GM18520 (cell line): ENCODE measurements around the gene SPINK5.

Experiments
- ATAC-seq: cut with Tn5 transposase; IDR thresholded peaks from one replicate; pipeline ENCODE4 v1.9.1; 2021; ENCODE audit not compliant: unreplicated experiment

The SPINK5 gene

GRCh38 chr5:148091991-148092964, 28.5 kb downstream of the SPINK5 start:
- ATAC-seq: no peak

GRCh38 chr5:148094336-148094735, 30.6 kb downstream of the SPINK5 start:
- no peak for ATAC-seq

DNA sequence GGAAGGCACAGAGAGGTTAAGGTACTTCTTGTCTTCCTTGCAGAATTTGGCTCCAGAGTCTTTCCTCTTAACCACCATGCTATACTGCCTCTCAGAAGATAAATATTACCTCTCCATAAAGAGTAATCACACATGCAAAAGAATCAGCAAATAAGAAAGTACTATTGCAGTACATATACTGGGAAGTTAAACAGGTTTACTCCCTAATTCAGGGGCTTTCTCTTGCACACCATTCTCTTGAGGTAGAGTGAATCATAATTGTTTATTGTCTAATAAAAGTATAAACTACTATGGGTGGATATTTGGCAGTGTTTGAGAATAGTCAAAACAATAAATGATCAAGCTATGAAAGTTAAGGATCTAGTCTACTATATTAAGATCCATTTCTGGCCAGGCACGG, 40.4 kb downstream of the SPINK5 start:
- no peak for ATAC-seq

GRCh38 chr5:148107608-148108007, 43.8 kb downstream of the SPINK5 start:
- ATAC-seq: no peak

- ATAC-seq: no peak
These were observed 49.5 kb downstream of the SPINK5 start for GRCh38 chr5:148113243-148113642.

- no peak for ATAC-seq
These were observed 56.5 kb downstream of the SPINK5 start for GRCh38 chr5:148120317-148120716.

DNA sequence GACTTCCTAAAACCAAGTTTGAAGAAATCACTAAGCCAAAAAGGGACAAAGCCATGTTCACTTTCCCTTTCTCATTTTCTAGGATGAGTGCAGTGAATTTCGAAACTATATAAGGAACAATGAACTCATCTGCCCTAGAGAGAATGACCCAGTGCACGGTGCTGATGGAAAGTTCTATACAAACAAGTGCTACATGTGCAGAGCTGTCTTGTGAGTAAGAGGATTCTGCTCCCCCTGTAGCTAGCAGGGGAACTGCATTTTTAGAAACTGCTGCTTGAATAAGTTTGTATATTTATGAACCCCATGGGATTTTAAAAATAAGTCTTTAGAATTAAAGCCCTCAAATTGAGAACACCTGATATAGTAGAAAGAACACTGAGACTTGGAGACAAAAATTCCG, 61.9 kb downstream of the SPINK5 start:
- ATAC-seq: no peak

DNA sequence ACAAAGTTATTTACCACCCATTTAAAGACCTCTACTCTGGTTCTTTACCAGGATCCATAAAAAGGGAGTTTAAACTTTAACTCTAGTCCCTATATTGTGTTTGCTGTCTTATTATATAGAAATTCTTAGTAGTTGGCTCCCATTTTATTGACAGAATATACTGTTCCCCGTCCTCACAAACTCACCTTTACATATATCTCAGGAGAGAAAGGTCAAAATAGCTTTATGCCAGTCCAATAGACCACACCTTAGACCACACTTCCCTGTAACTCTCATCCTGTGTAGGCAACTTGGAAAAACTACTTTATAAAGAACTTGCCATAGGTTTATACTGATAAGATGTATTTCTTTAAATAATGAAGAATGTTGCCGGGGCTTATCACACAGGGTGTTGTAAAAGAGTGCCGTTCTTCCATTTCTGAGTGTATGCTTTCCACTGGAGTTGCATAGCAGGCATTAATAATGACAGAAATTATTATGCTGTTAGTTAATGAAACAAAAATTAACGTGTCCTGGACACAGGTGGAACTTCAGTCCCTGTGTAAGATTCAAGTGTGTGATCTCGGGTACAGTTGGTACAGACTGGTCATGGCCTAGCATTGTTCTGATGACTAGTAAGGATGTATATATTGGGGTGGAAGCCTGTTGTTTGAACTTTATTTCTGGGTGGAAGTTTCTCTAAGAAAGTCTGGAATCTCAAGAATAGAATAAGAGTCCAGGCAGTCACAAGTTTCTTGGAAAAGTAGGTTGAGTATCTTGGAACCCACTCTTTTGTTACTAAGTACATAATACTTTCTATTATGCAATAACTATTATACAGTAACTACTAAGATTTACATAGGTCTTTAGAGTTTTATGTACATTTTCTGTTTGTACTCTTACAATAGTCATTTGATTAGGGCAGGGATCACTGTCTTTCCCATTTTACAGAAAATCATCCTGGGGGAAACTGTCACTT, 71.6 kb downstream of the SPINK5 start:
- no peak for ATAC-seq

GRCh38 chr5:148140846-148141245, 77.1 kb downstream of the SPINK5 start:
- no peak for ATAC-seq

- ATAC-seq: no peak
These were observed 77.9 kb downstream of the SPINK5 start for GRCh38 chr5:148141645-148142044.

DNA sequence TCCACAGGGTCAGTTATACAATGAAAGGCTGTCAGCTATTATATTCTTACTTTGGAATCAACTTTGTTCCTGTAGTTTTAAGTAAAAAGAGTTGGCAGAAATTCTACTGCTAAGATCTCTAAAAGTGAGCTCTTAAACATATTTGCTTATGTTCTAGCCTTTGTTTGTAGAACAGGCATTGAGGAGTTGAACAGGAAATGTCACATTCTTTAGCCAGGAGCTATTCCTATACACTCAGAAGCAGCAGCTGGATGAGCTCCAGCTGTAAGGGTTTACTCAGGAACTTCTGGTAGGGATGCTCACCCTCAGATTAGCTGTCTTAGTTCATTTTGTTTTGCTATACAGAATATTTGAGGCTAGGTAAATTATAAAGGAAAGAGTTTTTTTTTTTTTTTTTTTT, 82.1 kb downstream of the SPINK5 start:
- no peak for ATAC-seq

- no peak for ATAC-seq
These were observed 82.7 kb downstream of the SPINK5 start for GRCh38 chr5:148146487-148146886.

GRCh38 chr5:148147415-148147814, 83.6 kb downstream of the SPINK5 start:
- no peak for ATAC-seq

DNA sequence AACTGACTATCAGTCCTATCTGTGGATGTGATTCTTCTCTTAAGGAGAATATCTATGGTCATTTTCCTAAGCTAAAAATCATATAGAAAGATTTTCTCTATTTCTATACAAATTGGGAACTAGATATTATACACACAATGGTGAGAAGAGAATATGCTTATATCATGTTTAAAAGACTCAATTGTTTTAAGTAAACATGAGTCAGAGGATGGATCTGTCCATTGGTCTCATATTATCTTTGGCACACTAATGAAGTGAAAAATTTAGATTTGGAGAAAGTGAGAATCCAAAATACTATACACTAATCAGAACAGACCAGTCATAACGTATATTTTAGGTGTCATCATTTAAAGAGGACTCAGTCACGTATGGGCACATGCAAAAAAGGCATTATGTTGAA, 88.1 kb downstream of the SPINK5 start:
- no peak for ATAC-seq

DNA sequence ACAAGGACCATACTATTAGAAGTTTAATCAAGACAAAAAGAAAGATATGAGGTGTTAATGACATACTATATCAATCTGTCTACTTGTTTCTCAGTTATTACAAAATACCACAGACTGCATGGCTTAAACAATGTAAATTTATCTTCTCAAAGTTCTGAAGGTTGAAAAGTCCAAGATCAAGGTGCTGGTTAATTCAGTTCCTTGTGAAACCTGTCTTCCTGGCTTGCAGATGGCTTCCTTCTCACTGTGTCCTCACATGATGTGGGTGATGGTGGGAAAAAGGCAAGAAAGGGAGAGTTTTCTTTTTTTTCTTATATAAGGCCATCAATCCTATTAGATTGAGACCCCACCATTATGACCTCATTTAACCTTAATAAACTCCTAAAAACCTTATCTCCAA, 89.0 kb downstream of the SPINK5 start:
- no peak for ATAC-seq

DNA sequence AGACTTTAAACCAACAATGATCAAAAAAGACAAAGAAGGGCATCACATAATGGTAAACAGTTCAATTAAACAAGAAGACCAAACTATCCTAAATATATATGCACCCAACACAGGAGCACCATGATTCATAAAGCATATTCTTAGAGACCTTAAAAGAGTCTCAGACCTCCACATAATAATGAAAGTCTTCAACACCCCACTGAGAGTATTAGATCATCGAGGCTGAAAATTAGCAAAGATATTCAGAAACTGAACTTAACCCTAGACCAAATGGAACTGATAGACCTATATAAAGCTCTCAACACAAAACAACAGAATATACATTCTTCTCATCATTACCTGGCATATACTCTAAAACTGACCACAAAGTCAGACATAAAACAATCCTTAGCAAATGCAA, 92.8 kb downstream of the SPINK5 start:
- no peak for ATAC-seq

DNA sequence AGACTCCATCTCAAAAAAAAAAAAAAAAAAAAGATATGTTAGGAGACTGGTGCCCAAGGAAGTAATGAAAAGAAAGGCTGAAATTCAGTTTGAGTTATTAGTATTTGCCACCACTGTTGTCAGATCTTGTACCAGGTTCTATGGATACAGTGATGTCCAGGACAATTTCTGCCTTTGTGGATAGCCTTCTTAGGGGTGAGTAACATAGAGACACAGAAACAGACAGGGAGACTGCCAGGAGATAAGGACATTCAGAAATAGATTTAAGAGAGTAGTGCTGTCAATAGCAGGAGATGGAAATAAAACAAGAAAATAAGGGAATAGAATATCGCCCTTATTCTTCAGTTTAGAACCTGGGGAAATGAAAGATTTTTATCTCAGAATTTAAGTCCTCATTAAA, 98.3 kb downstream of the SPINK5 start:
- ATAC-seq: no peak

DNA sequence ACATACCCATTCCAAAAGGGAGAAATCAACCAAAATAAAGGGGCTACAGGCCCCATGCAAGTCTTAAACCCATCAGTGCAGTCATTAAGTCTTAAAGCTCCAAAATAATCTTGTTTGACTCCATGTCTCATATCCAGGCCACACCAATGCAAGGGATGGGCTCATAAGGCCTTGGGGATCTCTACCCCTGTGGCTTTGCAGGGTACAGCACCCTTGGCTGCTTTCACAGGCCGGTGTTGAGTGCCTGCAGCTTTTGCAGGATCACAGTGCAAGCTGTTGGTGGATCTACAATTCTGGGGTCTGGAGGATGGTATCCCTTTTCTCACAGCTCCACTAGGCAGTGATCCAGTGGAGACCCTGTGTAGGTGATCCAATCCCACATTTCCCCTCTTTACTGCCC, 99.6 kb downstream of the SPINK5 start:
- no peak for ATAC-seq

DNA sequence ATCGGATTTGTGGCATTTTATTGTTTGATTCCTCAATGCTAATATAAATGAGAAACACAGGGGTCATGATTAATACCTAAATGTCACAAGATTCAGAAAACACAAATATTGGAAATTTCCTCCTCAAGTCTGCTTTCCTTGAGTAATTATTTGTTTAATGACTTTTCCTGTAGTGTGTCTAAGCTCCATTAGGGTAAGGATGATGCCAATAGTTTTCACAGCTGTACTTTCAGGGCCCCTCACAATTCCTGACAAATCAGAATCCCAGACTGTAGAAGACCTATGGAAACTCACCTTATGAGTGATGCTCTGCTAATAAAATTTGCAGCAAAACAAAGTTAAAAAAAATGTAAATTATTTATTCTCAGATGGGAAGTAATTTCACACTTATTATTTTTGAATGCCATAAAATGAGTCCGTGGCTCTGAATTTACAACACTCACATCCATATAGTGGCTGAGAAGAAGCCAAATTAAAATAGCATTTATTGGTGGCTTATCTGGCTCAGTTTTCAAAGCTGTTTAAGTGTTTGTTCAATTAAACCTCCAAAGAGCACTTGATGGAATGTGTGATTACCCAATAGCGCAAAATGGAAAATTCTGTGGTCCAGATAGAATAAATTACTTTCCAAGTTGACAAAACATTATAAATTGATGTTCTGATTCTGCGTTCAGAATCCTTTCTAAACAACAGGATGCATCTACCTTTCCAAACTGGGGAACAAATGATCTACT, 102.9 kb downstream of the SPINK5 start:
- no peak for ATAC-seq

DNA sequence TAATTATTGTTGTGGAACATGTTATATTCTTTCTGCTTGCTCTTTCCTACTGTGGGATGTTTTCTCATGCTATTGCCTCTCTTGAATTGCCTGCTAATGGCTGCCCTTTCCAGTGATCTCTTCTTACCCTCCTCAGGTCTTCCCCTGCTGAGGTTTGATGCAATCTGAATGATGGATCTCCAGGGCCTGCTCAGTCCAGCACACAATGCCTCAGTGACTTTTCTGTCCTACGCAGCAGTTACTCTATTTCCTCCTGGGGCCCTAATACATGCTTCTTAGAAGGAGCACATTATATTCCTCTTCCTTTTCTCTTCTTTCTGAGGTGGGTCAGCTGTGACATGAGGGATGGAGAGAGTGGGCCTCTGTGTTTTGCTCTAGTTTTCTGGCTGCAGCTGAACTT, 104.5 kb downstream of the SPINK5 start, which contains the start of gene SPINK14:
Gene SPINK14, plus strand, starts transcription at position 301 of the 400 bp plus-strand sequence. CDS start 1,187 bp downstream, outside the sequence.
- ATAC-seq: no peak

- no peak for ATAC-seq
These were observed 108.6 kb downstream of the SPINK5 start for GRCh38 chr5:148172377-148172776.
